ENCODE data around the gene TTC32. TPM values are rescaled to one million over a fixed set of nuclear protein-coding genes. Genes with fewer than 3 reads are reported as not detected.

TTC32 gene
- total and polyA plus RNA-seq, 2 experiments from 2014 or later: 4.6 to 17.0 TPM

- TF ChIP-seq, protein P1, sequence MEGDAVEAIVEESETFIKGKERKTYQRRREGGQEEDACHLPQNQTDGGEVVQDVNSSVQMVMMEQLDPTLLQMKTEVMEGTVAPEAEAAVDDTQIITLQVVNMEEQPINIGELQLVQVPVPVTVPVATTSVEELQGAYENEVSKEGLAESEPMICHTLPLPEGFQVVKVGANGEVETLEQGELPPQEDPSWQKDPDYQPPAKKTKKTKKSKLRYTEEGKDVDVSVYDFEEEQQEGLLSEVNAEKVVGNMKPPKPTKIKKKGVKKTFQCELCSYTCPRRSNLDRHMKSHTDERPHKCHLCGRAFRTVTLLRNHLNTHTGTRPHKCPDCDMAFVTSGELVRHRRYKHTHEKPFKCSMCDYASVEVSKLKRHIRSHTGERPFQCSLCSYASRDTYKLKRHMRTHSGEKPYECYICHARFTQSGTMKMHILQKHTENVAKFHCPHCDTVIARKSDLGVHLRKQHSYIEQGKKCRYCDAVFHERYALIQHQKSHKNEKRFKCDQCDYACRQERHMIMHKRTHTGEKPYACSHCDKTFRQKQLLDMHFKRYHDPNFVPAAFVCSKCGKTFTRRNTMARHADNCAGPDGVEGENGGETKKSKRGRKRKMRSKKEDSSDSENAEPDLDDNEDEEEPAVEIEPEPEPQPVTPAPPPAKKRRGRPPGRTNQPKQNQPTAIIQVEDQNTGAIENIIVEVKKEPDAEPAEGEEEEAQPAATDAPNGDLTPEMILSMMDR (conservative IDR thresholded peaks at IDR 0.05; ENCODE audit: low read depth in 2 of 2): no peak
- no peak for TF ChIP-seq NANOG (IDR thresholded peaks at IDR 0.05; ENCODE audit: borderline replicate concordance)
These were observed 22.7 kb downstream of the TTC32 start (continued) for GRCh38 chr2:19879120-19879519.

- Histone ChIP-seq H3K36me3 (ENCODE audit: insufficient read depth) (no peaks in the 10 kb centered on the region), H3K9me2 (ENCODE audit: insufficient read depth) (peaks cover 15% of the 10 kb centered on the region; the same call in 1 of the 2 replicates), H3K4me2 (no peak overlapping the region), H2AFZ (no peak overlapping the region), H3K27me3 (ENCODE audit: insufficient read depth) (no peaks in the 10 kb centered on the region), H3K4me1 (ENCODE audit: insufficient read depth) (no peaks in the 10 kb centered on the region), H3K4me3 (no peak overlapping the region), H3K27ac (ENCODE audit: low read depth) (no peak overlapping the region), H3F3A (replicated peaks; ENCODE audit: low read depth) (no peaks in the 10 kb centered on the region), H3K79me2 (replicated peaks; ENCODE audit: insufficient read depth) (no peaks in the 10 kb centered on the region), H4K20me1 (replicated peaks; ENCODE audit: insufficient read depth) (no peaks in the 10 kb centered on the region; the same call in 1 of the 2 replicates)
- DNase-seq (ENCODE audit: low spot score) (no peak), ATAC-seq (no peak)
- no peak overlapping the region for H3K27ac Mint-ChIP-seq
- no peaks in the 10 kb centered on the region; the same call in 2 of the 3 replicates for H3K9me3 Mint-ChIP-seq
- H3K27me3 Mint-ChIP-seq (ENCODE audit: insufficient read depth, low read depth, poor library complexity): no peaks in the 10 kb centered on the region
- no peaks in the 10 kb centered on the region for H3K4me1 Mint-ChIP-seq
- H3K36me3 Mint-ChIP-seq (ENCODE audit: low read depth): no peaks in the 10 kb centered on the region
- no peak overlapping the region for H3K4me3 Mint-ChIP-seq
- TF ChIP-seq REST (IDR thresholded peaks at IDR 0.05; ENCODE audit: unreplicated experiment): no peak
- TF ChIP-seq, protein P2, sequence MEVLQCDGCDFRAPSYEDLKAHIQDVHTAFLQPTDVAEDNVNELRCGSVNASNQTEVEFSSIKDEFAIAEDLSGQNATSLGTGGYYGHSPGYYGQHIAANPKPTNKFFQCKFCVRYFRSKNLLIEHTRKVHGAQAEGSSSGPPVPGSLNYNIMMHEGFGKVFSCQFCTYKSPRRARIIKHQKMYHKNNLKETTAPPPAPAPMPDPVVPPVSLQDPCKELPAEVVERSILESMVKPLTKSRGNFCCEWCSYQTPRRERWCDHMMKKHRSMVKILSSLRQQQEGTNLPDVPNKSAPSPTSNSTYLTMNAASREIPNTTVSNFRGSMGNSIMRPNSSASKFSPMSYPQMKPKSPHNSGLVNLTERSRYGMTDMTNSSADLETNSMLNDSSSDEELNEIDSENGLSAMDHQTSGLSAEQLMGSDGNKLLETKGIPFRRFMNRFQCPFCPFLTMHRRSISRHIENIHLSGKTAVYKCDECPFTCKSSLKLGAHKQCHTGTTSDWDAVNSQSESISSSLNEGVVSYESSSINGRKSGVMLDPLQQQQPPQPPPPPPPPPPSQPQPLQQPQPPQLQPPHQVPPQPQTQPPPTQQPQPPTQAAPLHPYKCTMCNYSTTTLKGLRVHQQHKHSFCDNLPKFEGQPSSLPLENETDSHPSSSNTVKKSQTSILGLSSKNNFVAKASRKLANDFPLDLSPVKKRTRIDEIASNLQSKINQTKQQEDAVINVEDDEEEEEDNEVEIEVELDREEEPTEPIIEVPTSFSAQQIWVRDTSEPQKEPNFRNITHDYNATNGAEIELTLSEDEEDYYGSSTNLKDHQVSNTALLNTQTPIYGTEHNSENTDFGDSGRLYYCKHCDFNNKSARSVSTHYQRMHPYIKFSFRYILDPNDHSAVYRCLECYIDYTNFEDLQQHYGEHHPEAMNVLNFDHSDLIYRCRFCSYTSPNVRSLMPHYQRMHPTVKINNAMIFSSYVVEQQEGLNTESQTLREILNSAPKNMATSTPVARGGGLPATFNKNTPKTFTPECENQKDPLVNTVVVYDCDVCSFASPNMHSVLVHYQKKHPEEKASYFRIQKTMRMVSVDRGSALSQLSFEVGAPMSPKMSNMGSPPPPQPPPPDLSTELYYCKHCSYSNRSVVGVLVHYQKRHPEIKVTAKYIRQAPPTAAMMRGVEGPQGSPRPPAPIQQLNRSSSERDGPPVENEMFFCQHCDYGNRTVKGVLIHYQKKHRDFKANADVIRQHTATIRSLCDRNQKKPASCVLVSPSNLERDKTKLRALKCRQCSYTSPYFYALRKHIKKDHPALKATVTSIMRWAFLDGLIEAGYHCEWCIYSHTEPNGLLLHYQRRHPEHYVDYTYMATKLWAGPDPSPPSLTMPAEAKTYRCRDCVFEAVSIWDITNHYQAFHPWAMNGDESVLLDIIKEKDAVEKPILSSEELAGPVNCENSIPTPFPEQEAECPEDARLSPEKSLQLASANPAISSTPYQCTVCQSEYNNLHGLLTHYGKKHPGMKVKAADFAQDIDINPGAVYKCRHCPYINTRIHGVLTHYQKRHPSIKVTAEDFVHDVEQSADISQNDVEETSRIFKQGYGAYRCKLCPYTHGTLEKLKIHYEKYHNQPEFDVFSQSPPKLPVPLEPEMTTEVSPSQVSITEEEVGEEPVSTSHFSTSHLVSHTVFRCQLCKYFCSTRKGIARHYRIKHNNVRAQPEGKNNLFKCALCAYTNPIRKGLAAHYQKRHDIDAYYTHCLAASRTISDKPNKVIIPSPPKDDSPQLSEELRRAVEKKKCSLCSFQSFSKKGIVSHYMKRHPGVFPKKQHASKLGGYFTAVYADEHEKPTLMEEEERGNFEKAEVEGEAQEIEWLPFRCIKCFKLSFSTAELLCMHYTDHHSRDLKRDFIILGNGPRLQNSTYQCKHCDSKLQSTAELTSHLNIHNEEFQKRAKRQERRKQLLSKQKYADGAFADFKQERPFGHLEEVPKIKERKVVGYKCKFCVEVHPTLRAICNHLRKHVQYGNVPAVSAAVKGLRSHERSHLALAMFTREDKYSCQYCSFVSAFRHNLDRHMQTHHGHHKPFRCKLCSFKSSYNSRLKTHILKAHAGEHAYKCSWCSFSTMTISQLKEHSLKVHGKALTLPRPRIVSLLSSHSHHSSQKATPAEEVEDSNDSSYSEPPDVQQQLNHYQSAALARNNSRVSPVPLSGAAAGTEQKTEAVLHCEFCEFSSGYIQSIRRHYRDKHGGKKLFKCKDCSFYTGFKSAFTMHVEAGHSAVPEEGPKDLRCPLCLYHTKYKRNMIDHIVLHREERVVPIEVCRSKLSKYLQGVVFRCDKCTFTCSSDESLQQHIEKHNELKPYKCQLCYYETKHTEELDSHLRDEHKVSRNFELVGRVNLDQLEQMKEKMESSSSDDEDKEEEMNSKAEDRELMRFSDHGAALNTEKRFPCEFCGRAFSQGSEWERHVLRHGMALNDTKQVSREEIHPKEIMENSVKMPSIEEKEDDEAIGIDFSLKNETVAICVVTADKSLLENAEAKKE (CRISPR knock-in tag; IDR thresholded peaks at IDR 0.05): no peak
- TF ChIP-seq, protein P1 (conservative IDR thresholded peaks at IDR 0.05; ENCODE audit: low read depth in 2 of 2): no peak
- TF ChIP-seq ETS1 (IDR thresholded peaks at IDR 0.05): no peak
- no peak for TF ChIP-seq CREB1 (CRISPR knock-in tag; IDR thresholded peaks at IDR 0.05; ENCODE audit: low read depth)
- no peak for TF ChIP-seq JUNB (IDR thresholded peaks at IDR 0.05; ENCODE audit: unreplicated experiment)
- TF ChIP-seq POLR2AphosphoS5 (IDR thresholded peaks at IDR 0.05; ENCODE audit: low read depth): no peak
These were observed 23.3 kb downstream of the TTC32 start for GRCh38 chr2:19878268-19879046.
